Spleen (tissue), 7 donors: ENCODE results near the gene RFPL1.

Source experiments
- POLR2A ChIP-seq, 3 donors: fragments of 450-650 bp; IDR thresholded peaks; one replicate each; pipeline ENCODE4 v1.5.1; 2017; ENCODE audit warnings: antibody characterized with exemption in 3 of 3, mild to moderate bottlenecking in 1 of 3
- TF ChIP-seq, protein P1 (sequence below), 11 experiments: fragments of 200-600 bp in 7 of 11; fragments of 450-650 bp in 4 of 11; sonication (generic) in 4 of 11; IDR thresholded peaks in 8 of 11; conservative IDR thresholded peaks in 3 of 11; 1 replicate in 7 of 11; 2 replicates in 4 of 11; pipeline versions ENCODE4 v1.4.0 to v1.8.0; 2016 to 2021; ENCODE audit warnings: antibody characterized with exemption in 11 of 11, inconsistent platforms in 4 of 11, mild to moderate bottlenecking in 1 of 11
- donor health status: DM: no; HTN: no; CAD: no; lungs with moderate emphysema.
- donor health status: DM: no; HTN: no; CAD: no.
- donor health status: DM: no; HTN: no; CAD: no.

DNA sequence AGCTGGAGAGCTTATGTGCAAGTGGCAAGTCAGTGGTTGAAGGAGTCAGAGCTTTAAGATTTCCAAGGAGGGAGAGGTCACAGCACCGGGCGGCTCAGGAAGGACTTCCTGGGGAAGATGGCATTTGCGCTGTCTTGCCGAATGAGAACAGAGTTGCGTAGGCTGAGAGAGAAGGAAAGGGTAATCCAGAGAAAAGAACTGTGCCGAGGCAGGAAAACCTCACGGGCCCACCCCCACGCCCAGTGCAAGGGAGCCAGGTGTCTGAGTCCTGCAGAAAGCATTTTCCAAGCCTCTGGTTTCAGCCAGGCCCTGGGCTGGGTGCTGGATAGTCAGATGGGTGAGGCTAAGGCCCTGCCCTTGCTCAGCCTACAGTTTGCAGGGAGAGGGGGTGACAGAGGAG, 46.8 kb upstream of the RFPL1 start:
- TF ChIP-seq, protein P1, sequence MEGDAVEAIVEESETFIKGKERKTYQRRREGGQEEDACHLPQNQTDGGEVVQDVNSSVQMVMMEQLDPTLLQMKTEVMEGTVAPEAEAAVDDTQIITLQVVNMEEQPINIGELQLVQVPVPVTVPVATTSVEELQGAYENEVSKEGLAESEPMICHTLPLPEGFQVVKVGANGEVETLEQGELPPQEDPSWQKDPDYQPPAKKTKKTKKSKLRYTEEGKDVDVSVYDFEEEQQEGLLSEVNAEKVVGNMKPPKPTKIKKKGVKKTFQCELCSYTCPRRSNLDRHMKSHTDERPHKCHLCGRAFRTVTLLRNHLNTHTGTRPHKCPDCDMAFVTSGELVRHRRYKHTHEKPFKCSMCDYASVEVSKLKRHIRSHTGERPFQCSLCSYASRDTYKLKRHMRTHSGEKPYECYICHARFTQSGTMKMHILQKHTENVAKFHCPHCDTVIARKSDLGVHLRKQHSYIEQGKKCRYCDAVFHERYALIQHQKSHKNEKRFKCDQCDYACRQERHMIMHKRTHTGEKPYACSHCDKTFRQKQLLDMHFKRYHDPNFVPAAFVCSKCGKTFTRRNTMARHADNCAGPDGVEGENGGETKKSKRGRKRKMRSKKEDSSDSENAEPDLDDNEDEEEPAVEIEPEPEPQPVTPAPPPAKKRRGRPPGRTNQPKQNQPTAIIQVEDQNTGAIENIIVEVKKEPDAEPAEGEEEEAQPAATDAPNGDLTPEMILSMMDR (IDR thresholded peaks at IDR 0.05 in 8 of 11, conservative IDR thresholded peaks at IDR 0.05 in 3 of 11): no peak
- no peak for TF ChIP-seq POLR2A (IDR thresholded peaks at IDR 0.05)
